Panc1 (cell line): Measurements from ENCODE around the gene ADARB2. TPM values are rescaled to one million over a fixed set of nuclear protein-coding genes. Genes with fewer than 3 reads are reported as not detected.

Experiments
- ATAC-seq: fragments of 200-7000 bp; cut with Tn5 transposase; 2 replicates; pipeline ENCODE4 v1.9.1; 2020; ENCODE audit warnings: mild to moderate bottlenecking, moderate library complexity
- BruUV-seq: library from RNA; stranded (reverse); fragments of 400-500 nt; replicated peaks from 2 replicates; lab custom pipeline; 2021; lab: Mats Ljungman, UMichigan
- CTCF ChIA-PET: fragments of 300-600 bp; sonication (Branson Sonifier 250); formaldehyde crosslinking; loops from one replicate; lab custom pipeline; 2022; ENCODE audit warnings: antibody characterized with exemption; lab: Charles Lee
- POLR2A ChIA-PET: fragments of 300-600 bp; sonication (Branson Sonifier 250); formaldehyde crosslinking; loops from one replicate; lab custom pipeline; 2022; ENCODE audit warnings: antibody characterized with exemption; lab: Charles Lee
- DNase-seq: peaks from one replicate; pipeline ENCODE4 v3.0.0-alpha.2; 2010; ENCODE audit warnings: low read depth, low spot score
- H3K27ac ChIP-seq: 2 replicates; pipeline ENCODE4 v1.5.1; 2011; ENCODE audit warnings: mild to moderate bottlenecking, low read length, inconsistent platforms
- H3K27me3 ChIP-seq: fragments of 200-500 bp; sonication (Bioruptor generic); 2 replicates; pipeline ENCODE4 v1.6.0; 2014; ENCODE audit warnings: low read length, inconsistent platforms; ENCODE audit not compliant: control insufficient read depth, insufficient read depth
- H3K36me3 ChIP-seq: fragments of 200-500 bp; sonication (Bioruptor generic); 2 replicates; pipeline ENCODE4 v1.5.1; 2014; ENCODE audit warnings: inconsistent platforms, mild to moderate bottlenecking, low read length, moderate library complexity; ENCODE audit not compliant: control insufficient read depth, insufficient read depth
- H3K4me1 ChIP-seq: 2 replicates; pipeline ENCODE4 v1.5.1; 2011; ENCODE audit warnings: inconsistent platforms, mild to moderate bottlenecking, low read length, moderate library complexity; ENCODE audit not compliant: control insufficient read depth, insufficient read depth
- H3K4me3 ChIP-seq, 2 experiments: 2 replicates each; pipeline ENCODE4 v1.5.1; 2011 to 2012; ENCODE audit warnings: low read depth in 2 of 2, low read length in 2 of 2, mild to moderate bottlenecking in 2 of 2, inconsistent platforms in 1 of 2, moderate library complexity in 1 of 2
- H3K9me3 ChIP-seq: fragments of 200-500 bp; sonication (Bioruptor generic); 2 replicates; pipeline ENCODE4 v1.5.1; 2014; ENCODE audit warnings: low read depth, mild to moderate bottlenecking, inconsistent platforms, low read length, moderate library complexity; ENCODE audit not compliant: control insufficient read depth, insufficient read depth
- POLR2AphosphoS5 ChIP-seq: IDR thresholded peaks from 2 replicates; pipeline ENCODE4 v1.6.1; 2012; ENCODE audit warnings: mild to moderate bottlenecking, low read depth, low read length, moderate library complexity
- SIN3A ChIP-seq: IDR thresholded peaks from 2 replicates; pipeline ENCODE4 v1.6.1; 2012; ENCODE audit warnings: low read depth, mild to moderate bottlenecking, low read length, moderate library complexity, borderline replicate concordance; ENCODE audit not compliant: insufficient read depth
- TCF7L2 ChIP-seq: IDR thresholded peaks from 2 replicates; pipeline ENCODE4 v1.6.1; 2011; ENCODE audit warnings: mild to moderate bottlenecking, low read depth, low read length, inconsistent platforms
- in situ Hi-C: cut with HindIII; loops from 2 replicates; pipeline ENCODE4 v1.10.0; 2016; ENCODE audit warnings: low sequenced_read_pairs, low pct_unique_long_range_greater_than_20kb
- intact Hi-C: fragments of 100-400 bp; cut with micrococcal nuclease; formaldehyde crosslinking; loops from one replicate; pipeline ENCODE4 v1.10.0; 2022; ENCODE audit not compliant: unreplicated experiment
- total RNA-seq: library from RNA; stranded (reverse); gene quantifications from one replicate; pipeline ENCODE4 v1.2.1, GENCODE V29; 2021; ENCODE audit not compliant: unreplicated experiment
- TF ChIP-seq, protein P1 (sequence below), 2 experiments: IDR thresholded peaks; 2 replicates each; pipeline ENCODE4 v1.6.1; 2011 to 2012; ENCODE audit warnings: low read depth in 2 of 2, control low read depth in 1 of 2, low read length in 1 of 2, mild to moderate bottlenecking in 1 of 2, moderate library complexity in 1 of 2; ENCODE audit not compliant: insufficient read depth in 1 of 2
- TF ChIP-seq, protein P2 (sequence below): fragments of 450-650 bp; IDR thresholded peaks from 2 replicates; pipeline ENCODE4 v1.5.1; 2017; ENCODE audit warnings: mild to moderate bottlenecking

Gene ADARB2
- total RNA-seq, 1 experiment from 2014 or later, result 0.31 TPM

DNA sequence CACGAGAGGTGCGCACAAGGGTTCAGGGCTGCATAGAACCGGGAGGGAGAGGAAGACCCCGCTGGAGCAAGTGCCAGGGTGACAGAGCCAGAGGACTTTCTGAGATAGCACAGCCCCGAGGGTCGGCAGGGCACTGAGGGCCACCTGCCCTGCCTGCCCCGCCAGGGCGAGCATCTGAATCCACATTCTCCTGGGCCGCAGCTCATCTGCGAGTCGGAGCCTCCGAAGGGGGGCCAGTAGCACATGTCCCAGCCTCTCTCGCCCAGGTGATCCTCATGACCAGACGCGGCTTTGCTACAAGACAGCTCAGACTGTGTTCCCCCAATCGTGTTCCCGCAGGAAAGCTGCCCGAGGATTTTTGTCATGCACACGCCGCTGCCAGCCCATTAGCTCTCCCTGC lies 71.2 kb downstream of the ADARB2 start:
- Histone ChIP-seq H3K36me3 (no peaks in the 10 kb centered on the region), H3K4me1 (no peaks in the 10 kb centered on the region), H3K9me3 (no peaks in the 10 kb centered on the region), H3K27ac (no peak overlapping the region), H3K4me3 (no peak overlapping the region), H3K27me3 (no peaks in the 10 kb centered on the region)
- intact Hi-C loops, result no loop called here
- CTCF ChIA-PET, result no interaction called here
- ATAC-seq (no peak), DNase-seq (no peak)
- TF ChIP-seq POLR2AphosphoS5, result no peak
- TF ChIP-seq, protein P1, sequence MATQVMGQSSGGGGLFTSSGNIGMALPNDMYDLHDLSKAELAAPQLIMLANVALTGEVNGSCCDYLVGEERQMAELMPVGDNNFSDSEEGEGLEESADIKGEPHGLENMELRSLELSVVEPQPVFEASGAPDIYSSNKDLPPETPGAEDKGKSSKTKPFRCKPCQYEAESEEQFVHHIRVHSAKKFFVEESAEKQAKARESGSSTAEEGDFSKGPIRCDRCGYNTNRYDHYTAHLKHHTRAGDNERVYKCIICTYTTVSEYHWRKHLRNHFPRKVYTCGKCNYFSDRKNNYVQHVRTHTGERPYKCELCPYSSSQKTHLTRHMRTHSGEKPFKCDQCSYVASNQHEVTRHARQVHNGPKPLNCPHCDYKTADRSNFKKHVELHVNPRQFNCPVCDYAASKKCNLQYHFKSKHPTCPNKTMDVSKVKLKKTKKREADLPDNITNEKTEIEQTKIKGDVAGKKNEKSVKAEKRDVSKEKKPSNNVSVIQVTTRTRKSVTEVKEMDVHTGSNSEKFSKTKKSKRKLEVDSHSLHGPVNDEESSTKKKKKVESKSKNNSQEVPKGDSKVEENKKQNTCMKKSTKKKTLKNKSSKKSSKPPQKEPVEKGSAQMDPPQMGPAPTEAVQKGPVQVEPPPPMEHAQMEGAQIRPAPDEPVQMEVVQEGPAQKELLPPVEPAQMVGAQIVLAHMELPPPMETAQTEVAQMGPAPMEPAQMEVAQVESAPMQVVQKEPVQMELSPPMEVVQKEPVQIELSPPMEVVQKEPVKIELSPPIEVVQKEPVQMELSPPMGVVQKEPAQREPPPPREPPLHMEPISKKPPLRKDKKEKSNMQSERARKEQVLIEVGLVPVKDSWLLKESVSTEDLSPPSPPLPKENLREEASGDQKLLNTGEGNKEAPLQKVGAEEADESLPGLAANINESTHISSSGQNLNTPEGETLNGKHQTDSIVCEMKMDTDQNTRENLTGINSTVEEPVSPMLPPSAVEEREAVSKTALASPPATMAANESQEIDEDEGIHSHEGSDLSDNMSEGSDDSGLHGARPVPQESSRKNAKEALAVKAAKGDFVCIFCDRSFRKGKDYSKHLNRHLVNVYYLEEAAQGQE (IDR thresholded peaks at IDR 0.05; ENCODE audit: insufficient read depth in 1 of 2, low read depth in 2 of 2, low read length in 1 of 2), result no peak
- in situ Hi-C loops, result no loop called here
- POLR2A ChIA-PET, result no interaction called here
- BruUV-seq, result no TSS peak

DNA sequence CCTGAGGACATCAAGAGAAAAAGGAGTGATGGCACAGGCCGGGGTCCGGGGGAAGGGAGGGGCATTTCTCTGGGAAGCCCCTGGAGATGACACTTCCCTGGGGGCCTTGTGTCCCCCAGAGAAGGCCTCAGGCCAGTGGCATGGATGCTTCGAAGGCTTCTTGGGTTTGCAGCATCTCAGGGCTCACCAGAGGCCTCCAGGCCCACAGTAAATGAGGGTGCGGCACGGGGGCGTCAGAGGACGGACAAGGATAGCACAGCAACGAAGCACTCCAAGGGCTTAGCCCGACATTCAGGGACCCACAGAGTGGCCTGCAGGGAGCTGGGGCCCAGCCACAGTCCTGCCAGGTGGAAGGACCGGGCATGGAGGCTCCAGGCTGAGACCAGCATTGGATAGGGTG lies 71.6 kb downstream of the ADARB2 start:
- H3K27me3 ChIP-seq, result no peaks in the 10 kb centered on the region
- no TSS peak for BruUV-seq
- CTCF ChIA-PET, result no interaction called here
- no peaks in the 10 kb centered on the region for H3K9me3 ChIP-seq
- no peak overlapping the region for H3K27ac ChIP-seq
- H3K4me1 ChIP-seq, result no peaks in the 10 kb centered on the region
- H3K4me3 ChIP-seq, result no peak overlapping the region
- TF ChIP-seq POLR2AphosphoS5, result no peak
- no peak for TF ChIP-seq TCF7L2
- no peak for TF ChIP-seq SIN3A
- TF ChIP-seq, protein P1 (IDR thresholded peaks at IDR 0.05; ENCODE audit: insufficient read depth in 1 of 2, low read depth in 2 of 2, low read length in 1 of 2), result no peak
- TF ChIP-seq, protein P2, sequence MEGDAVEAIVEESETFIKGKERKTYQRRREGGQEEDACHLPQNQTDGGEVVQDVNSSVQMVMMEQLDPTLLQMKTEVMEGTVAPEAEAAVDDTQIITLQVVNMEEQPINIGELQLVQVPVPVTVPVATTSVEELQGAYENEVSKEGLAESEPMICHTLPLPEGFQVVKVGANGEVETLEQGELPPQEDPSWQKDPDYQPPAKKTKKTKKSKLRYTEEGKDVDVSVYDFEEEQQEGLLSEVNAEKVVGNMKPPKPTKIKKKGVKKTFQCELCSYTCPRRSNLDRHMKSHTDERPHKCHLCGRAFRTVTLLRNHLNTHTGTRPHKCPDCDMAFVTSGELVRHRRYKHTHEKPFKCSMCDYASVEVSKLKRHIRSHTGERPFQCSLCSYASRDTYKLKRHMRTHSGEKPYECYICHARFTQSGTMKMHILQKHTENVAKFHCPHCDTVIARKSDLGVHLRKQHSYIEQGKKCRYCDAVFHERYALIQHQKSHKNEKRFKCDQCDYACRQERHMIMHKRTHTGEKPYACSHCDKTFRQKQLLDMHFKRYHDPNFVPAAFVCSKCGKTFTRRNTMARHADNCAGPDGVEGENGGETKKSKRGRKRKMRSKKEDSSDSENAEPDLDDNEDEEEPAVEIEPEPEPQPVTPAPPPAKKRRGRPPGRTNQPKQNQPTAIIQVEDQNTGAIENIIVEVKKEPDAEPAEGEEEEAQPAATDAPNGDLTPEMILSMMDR, result no peak
- POLR2A ChIA-PET, result no interaction called here
- no peak for ATAC-seq
- no peak for DNase-seq
- in situ Hi-C loops (no loop called here), intact Hi-C loops (no loop called here)
- H3K36me3 ChIP-seq, result no peaks in the 10 kb centered on the region
